ENCODE measurements around the gene PCYT2. TPM values are rescaled to one million over a fixed set of nuclear protein-coding genes. Genes with fewer than 3 reads are reported as not detected.
A peak's percentile ranks its signal among the peaks of the same experiment; 100 is the strongest.

Gene PCYT2
- total and polyA plus RNA-seq, 9 of the 15 experiments (the other 6 are each of a cell fraction or from before 2014, with no cell fraction given): 0.92 to 134 (median 82.5) TPM

- DNase-seq (ENCODE audit: extremely low read depth in 1 of 4, low spot score in 3 of 4): no peak
- no TSS peak for BruUV-seq (replicated peaks)
Observed at GRCh38 chr17:81955058-81955681, 44.0 kb upstream of the PCYT2 start.

More at GRCh38 chr17:81955058-81955681, 44.0 kb upstream of the PCYT2 start:
- in situ Hi-C loops (cut with MboI) (no loop called here), intact Hi-C loops (cut with micrococcal nuclease) (loop anchor here (10.0 kb wide), 1 partner anchor 200 kb away; no protein-coding TSS in a partner anchor)
- Histone ChIP-seq H3K79me2 (ENCODE audit: control insufficient read depth, insufficient read depth, low read length) (peaks cover 19% of the 10 kb centered on the region), H3K27me3 (ENCODE audit: control insufficient read depth in 2 of 2, insufficient read depth in 2 of 2, low read length in 2 of 2) (no peaks in the 10 kb centered on the region), H2AFZ (ENCODE audit: low read depth, low read length) (no peak overlapping the region), H3K9ac (ENCODE audit: insufficient read depth in 1 of 2, low read depth in 2 of 2, low read length in 2 of 2) (no peak overlapping the region), H3K9me3 (replicated peaks; ENCODE audit: control insufficient read depth, insufficient read depth, low read depth, low read length) (no peaks in the 10 kb centered on the region; the same call in 1 of the 2 replicates), H4K20me1 (replicated peaks; ENCODE audit: control insufficient read depth, insufficient read depth, low read length) (no peaks in the 10 kb centered on the region), H3K4me1 (replicated peaks in 1 of 2; ENCODE audit: control insufficient read depth in 2 of 2, insufficient read depth in 2 of 2, low read length in 2 of 2) (peaks cover 7 to 55% of the 10 kb centered on the region in 2 experiments; a peak in 4 of 5 replicates), H3K4me3 (no peak overlapping the region), H3K9me1 (ENCODE audit: control insufficient read depth, insufficient read depth, low read length) (no peaks in the 10 kb centered on the region), H3K4me2 (ENCODE audit: insufficient read depth, low read length) (no peak overlapping the region), H3K27ac (ENCODE audit: extremely low read depth, low read depth, low read length) (no peak overlapping the region), H3K36me3 (ENCODE audit: control insufficient read depth, insufficient read depth, low read length) (peaks cover 19% of the 10 kb centered on the region; the same call in 2 of the 3 replicates)
- 87% methylated on average over 3 of the region's 26 CpGs for WGBS (ENCODE audit: insufficient coverage, low coverage, missing lambda C conversion rate)
- ChIA-PET POLR2A (interaction anchor here (1.0 to 1.8 kb wide), 4 partner anchors 14 to 68 kb away, joined by 3 to 12 read pairs (median 6); partner anchors contain the start of genes CENPX, LRRC45 and PYCR1), CTCF (ENCODE audit: low intra/inter-chr PET ratio) (no interaction called here)
- TF ChIP-seq POLR2G (IDR thresholded peaks at IDR 0.05; ENCODE audit: low read depth, low read length) (peak; percentile 40; the same call in 1 of the 2 replicates), RBFOX2 (IDR thresholded peaks at IDR 0.05; ENCODE audit: low read depth, low read length) (peak; percentile 58), FOS (IDR thresholded peaks at IDR 0.05; ENCODE audit: extremely low read depth, insufficient read length) (no peak)
- ATAC-seq (no peak), FAIRE-seq (no peak)
